Bone marrow (tissue), 2 donors: ENCODE data around the gene ZBTB7C.

Source experiments
- DNase-seq, 2 donors: peaks; one replicate each; lab custom pipeline; 2025; lab: John Stamatoyannopoulos, UW

The ZBTB7C gene

GRCh38 chr18:48216639-48217257 lies 192.4 kb downstream of the ZBTB7C start:
- DNase-seq, result no peak

GRCh38 chr18:48215876-48216638 lies 193.1 kb downstream of the ZBTB7C start:
- DNase-seq, result no peak

GRCh38 chr18:48213791-48214190 lies 195.4 kb downstream of the ZBTB7C start:
- no peak for DNase-seq

- DNase-seq, result no peak
These were observed 200.6 kb downstream of the ZBTB7C start for GRCh38 chr18:48208432-48209140.

- no peak for DNase-seq
These were observed 201.4 kb downstream of the ZBTB7C start for GRCh38 chr18:48207733-48208132.

DNA sequence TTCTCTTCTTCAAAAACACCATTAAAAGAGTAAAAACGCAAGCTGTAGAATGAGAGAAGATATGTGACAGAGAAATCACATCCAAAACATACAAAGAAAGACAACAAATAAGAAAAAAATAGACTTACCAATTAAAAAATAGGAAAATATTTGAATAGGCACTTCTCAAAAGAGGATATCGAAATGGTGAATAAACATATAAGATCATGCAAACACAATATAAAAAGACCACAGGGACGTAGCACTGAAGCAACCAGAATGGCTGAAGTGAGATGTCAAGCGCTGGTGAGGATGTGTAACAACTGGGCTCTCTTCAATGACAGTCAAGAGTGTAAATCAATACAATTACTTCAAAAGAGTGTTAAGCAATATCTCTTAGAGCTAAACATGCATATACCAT lies 202.3 kb downstream of the ZBTB7C start:
- no peak for DNase-seq

DNA sequence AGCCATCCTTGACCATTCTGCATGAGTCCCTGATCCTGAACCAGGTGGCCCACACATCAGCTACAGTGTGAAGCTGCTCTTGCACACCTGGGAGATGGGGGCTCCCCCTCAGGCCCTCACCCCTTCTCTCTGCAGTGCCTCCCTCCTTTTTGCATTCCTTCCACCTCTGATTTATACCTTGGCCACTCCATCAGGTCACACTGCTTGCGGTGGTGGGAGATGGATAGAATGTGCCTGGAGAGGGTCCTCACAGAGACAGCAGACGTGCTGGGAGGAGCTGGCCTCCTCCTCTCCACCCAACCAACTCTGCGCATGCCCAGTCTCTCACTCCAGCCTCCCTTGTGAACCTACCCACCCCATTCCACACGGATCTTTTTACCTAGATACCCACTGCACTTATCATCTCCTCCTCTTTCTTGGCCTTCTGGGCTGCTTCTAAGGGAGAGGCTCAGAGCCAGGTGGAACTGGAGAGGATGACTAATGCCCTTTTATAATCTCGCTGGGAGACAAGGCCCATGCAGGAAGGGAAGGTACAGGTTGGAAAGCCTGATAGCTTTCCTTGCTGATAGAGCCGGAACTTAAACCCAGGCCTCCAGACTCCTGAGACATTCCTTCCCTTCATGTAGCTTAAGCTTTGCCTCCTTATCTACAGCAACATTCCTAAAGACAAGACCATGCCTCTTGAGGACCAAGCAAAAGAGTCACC lies 205.1 kb downstream of the ZBTB7C start:
- no peak for DNase-seq

GRCh38 chr18:48203288-48203945 lies 205.8 kb downstream of the ZBTB7C start:
- no peak for DNase-seq

GRCh38 chr18:48202350-48203260 lies 206.6 kb downstream of the ZBTB7C start:
- DNase-seq, result no peak

- DNase-seq, result no peak
These were observed 207.2 kb downstream of the ZBTB7C start for GRCh38 chr18:48202006-48202348.

DNA sequence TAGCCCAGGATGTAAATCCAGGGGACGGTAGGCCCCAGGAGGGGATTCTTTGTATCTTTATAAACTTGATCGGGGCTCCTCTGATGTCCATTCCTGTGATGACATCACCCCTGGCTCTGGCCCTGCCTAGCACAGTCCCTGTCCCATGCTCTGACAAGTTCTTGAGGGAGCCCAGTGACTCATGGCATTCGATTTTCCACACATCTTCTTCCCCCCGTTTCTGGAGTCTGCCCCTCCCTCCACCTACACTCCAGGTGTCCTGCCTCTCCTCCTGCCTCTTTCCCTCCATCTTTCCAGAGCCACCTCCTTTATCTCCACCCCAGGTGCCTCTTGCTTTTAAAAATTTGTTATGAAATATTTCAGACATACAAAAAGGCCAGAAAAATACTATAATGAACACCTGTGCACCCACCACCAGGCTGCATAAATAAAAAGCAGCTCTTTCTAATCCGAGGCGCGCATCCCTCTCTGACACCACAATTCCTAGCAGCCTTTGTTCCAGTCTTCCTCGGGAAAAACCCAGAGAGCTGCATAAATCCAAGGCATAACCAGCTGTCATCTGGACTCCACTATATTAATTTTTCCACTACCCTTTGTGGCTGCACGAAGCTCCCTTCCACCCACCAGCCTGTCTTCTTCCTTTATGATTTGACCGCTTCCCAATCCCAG lies 207.7 kb downstream of the ZBTB7C start:
- no peak for DNase-seq

- no peak for DNase-seq
These were observed 208.4 kb downstream of the ZBTB7C start for GRCh38 chr18:48200631-48201336.

DNA sequence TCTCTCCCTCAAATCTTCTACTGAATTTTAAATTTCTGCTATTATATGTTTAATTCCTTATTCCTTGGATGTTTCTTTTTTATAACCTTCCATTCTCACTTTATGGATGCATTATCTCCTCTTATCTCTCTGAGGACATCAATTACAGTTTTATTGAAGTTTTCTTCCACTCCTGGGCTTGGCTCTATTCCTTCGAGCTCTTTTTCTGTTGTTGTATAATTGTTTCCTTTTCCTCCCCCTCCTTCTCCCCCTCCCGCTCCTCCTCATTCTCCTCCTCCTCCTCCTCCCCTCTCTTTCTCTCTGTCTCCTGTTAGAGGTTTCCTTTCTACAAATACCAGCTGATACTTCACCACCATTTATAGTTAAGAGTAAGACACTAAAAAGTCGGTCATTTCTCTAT lies 209.8 kb downstream of the ZBTB7C start:
- no peak for DNase-seq

- DNase-seq, result no peak
These were observed 211.4 kb downstream of the ZBTB7C start for GRCh38 chr18:48197819-48198218.

- DNase-seq, result no peak
These were observed 213.4 kb downstream of the ZBTB7C start for GRCh38 chr18:48195787-48196186.

- no peak for DNase-seq
These were observed 214.5 kb downstream of the ZBTB7C start for GRCh38 chr18:48194591-48195181.

- DNase-seq, result no peak
These were observed 215.4 kb downstream of the ZBTB7C start for GRCh38 chr18:48193521-48194492.

DNA sequence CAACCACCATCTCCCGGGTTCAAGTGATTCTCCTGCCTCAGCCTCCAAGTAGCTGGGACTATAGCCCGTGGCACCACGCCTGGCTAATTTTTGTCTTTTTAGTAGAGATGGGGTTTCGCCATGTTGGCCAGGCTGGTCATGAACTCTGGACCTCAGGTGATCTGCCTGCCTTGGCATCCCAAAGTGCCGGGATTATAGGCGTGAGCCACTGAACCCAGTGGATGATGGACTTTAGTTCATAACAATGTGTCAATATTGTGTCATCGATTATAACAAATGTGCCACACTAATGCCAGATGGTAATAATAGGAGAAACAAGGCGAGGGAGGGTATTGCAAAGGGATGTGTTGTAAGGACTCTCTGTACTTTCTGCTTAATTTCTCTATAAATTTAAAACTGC lies 216.6 kb downstream of the ZBTB7C start:
- DNase-seq, result no peak
